Left renal pelvis (tissue), 4 donors: Measurements from ENCODE around the gene ADGRA3. TPM values are rescaled to one million over a fixed set of nuclear protein-coding genes. Genes with fewer than 3 reads are reported as not detected.

Experiments
- DNase-seq, 4 donors: peaks; one replicate each; pipeline ENCODE4 v3.0.0-alpha.2; 2013; ENCODE audit warnings: low read depth in 4 of 4, low spot score in 3 of 4
- polyA plus RNA-seq, 4 donors: library from polyadenylated mRNA; unstranded; fragments of 120-200 nt; gene quantifications; one replicate each; pipeline ENCODE4 v1.2.1, GENCODE V29; 2013; ENCODE audit not compliant: insufficient read length in 4 of 4

Gene ADGRA3
- polyA plus RNA-seq, 4 donors, result 51.9 to 59.0 (median 54.8) TPM

- no peak for DNase-seq
Observed at GRCh38 chr4:22510750-22511149, 5.1 kb downstream of the ADGRA3 start.

- DNase-seq, result no peak
Observed at GRCh38 chr4:22508376-22508775, 7.5 kb downstream of the ADGRA3 start.

- no peak for DNase-seq
Observed at GRCh38 chr4:22504922-22505321, 10.9 kb downstream of the ADGRA3 start.

- no peak for DNase-seq
Observed at GRCh38 chr4:22504447-22504846, 11.4 kb downstream of the ADGRA3 start.

- no peak for DNase-seq
Observed at GRCh38 chr4:22502895-22503814, 12.7 kb downstream of the ADGRA3 start.

GRCh38 chr4:22501715-22502095, 14.2 kb downstream of the ADGRA3 start:
- DNase-seq, result no peak

- DNase-seq, result no peak
Observed at GRCh38 chr4:22500831-22501714, 14.8 kb downstream of the ADGRA3 start.

- DNase-seq, result no peak
Observed at GRCh38 chr4:22500128-22500611, 15.7 kb downstream of the ADGRA3 start.

- DNase-seq, result no peak
Observed at GRCh38 chr4:22498866-22499265, 17.0 kb downstream of the ADGRA3 start.

- DNase-seq, result no peak
Observed at GRCh38 chr4:22496165-22496813, 19.6 kb downstream of the ADGRA3 start.

GRCh38 chr4:22493523-22493922, 22.3 kb downstream of the ADGRA3 start:
- no peak for DNase-seq

GRCh38 chr4:22492987-22493386, 22.9 kb downstream of the ADGRA3 start:
- DNase-seq, result no peak

- DNase-seq, result no peak
Observed at GRCh38 chr4:22491939-22492338, 23.9 kb downstream of the ADGRA3 start.

- no peak for DNase-seq
Observed at GRCh38 chr4:22490718-22491315, 25.0 kb downstream of the ADGRA3 start.

GRCh38 chr4:22488106-22488505, 27.8 kb downstream of the ADGRA3 start:
- DNase-seq, result no peak

- DNase-seq, result no peak
Observed at GRCh38 chr4:22487328-22487727, 28.5 kb downstream of the ADGRA3 start.

- no peak for DNase-seq
Observed at GRCh38 chr4:22486276-22486675, 29.6 kb downstream of the ADGRA3 start.

- no peak for DNase-seq
Observed at GRCh38 chr4:22485737-22486136, 30.1 kb downstream of the ADGRA3 start.

- DNase-seq, result no peak
Observed at GRCh38 chr4:22483551-22483981, 32.3 kb downstream of the ADGRA3 start.
